Measurements from ENCODE around the gene LKAAEAR1. TPM values are rescaled to one million over a fixed set of nuclear protein-coding genes. Genes with fewer than 3 reads are reported as not detected.

Gene LKAAEAR1
- total and polyA plus RNA-seq, 2 of the 13 experiments (the other 11 are each of a cell fraction or from before 2014, with no cell fraction given), result not detected

GRCh38 chr20:64039293-64040160 lies 44.7 kb downstream of the LKAAEAR1 start (continued):
- TF ChIP-seq, protein P1, sequence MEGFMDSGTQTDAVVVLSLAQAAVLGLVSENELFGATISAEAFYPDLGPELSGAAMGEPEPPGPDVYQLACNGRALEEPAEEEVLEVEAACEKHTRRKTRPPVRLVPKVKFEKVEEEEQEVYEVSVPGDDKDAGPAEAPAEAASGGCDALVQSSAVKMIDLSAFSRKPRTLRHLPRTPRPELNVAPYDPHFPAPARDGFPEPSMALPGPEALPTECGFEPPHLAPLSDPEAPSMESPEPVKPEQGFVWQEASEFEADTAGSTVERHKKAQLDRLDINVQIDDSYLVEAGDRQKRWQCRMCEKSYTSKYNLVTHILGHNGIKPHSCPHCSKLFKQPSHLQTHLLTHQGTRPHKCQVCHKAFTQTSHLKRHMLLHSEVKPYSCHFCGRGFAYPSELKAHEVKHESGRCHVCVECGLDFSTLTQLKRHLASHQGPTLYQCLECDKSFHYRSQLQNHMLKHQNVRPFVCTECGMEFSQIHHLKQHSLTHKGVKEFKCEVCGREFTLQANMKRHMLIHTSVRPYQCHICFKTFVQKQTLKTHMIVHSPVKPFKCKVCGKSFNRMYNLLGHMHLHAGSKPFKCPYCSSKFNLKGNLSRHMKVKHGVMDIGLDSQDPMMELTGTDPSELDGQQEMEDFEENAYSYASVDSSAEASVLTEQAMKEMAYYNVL (CRISPR knock-in tag; IDR thresholded peaks at IDR 0.05; ENCODE audit: borderline replicate concordance), result 0 out of 2 replicates have a peak, but pooled peaks have one; percentile 38
- TF ChIP-seq ZNF766 (CRISPR knock-in tag; IDR thresholded peaks at IDR 0.05; ENCODE audit: borderline replicate concordance) (no peak), ZNF660 (CRISPR knock-in tag; IDR thresholded peaks at IDR 0.05; ENCODE audit: borderline replicate concordance, low read depth) (no peak), ZBTB7A (CRISPR knock-in tag; IDR thresholded peaks at IDR 0.05) (no peak; the same call in 1 of the 2 replicates), KDM4B (CRISPR knock-in tag; IDR thresholded peaks at IDR 0.05) (no peak), DNMT3B (CRISPR knock-in tag; conservative IDR thresholded peaks at IDR 0.05) (no peak), HOXA9 (CRISPR knock-in tag; IDR thresholded peaks at IDR 0.05; ENCODE audit: borderline replicate concordance) (no peak), SNRNP70 (IDR thresholded peaks at IDR 0.05; ENCODE audit: low read depth, low read length) (no peak), ZNF589 (CRISPR knock-in tag; conservative IDR thresholded peaks at IDR 0.05) (no peak), MYC (CRISPR knock-in tag; IDR thresholded peaks at IDR 0.05; ENCODE audit: borderline replicate concordance) (peak; percentile 31; the same call in 1 of the 2 replicates), FOXA1 (IDR thresholded peaks at IDR 0.05) (no peak), FOXA1 (CRISPR knock-in tag; IDR thresholded peaks at IDR 0.05) (no peak), RNF219 (CRISPR knock-in tag; IDR thresholded peaks at IDR 0.05) (no peak), ZFP62 (CRISPR knock-in tag; IDR thresholded peaks at IDR 0.05) (no peak)
- TF ChIP-seq, protein P2, sequence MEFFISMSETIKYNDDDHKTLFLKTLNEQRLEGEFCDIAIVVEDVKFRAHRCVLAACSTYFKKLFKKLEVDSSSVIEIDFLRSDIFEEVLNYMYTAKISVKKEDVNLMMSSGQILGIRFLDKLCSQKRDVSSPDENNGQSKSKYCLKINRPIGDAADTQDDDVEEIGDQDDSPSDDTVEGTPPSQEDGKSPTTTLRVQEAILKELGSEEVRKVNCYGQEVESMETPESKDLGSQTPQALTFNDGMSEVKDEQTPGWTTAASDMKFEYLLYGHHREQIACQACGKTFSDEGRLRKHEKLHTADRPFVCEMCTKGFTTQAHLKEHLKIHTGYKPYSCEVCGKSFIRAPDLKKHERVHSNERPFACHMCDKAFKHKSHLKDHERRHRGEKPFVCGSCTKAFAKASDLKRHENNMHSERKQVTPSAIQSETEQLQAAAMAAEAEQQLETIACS (CRISPR knock-in tag; IDR thresholded peaks at IDR 0.05), result no peak
- TF ChIP-seq, protein P3, sequence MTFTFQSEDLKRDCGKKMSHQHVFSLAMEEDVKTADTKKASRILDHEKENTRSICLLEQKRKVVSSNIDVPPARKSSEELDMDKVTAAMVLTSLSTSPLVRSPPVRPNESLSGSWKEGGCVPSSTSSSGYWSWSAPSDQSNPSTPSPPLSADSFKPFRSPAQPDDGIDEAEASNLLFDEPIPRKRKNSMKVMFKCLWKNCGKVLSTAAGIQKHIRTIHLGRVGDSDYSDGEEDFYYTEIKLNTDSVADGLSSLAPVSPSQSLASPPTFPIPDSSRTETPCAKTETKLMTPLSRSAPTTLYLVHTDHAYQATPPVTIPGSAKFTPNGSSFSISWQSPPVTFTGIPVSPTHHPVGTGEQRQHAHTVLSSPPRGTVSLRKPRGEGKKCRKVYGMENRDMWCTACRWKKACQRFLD (CRISPR knock-in tag; IDR thresholded peaks at IDR 0.05; ENCODE audit: borderline replicate concordance), result no peak
- TF ChIP-seq, protein P4, sequence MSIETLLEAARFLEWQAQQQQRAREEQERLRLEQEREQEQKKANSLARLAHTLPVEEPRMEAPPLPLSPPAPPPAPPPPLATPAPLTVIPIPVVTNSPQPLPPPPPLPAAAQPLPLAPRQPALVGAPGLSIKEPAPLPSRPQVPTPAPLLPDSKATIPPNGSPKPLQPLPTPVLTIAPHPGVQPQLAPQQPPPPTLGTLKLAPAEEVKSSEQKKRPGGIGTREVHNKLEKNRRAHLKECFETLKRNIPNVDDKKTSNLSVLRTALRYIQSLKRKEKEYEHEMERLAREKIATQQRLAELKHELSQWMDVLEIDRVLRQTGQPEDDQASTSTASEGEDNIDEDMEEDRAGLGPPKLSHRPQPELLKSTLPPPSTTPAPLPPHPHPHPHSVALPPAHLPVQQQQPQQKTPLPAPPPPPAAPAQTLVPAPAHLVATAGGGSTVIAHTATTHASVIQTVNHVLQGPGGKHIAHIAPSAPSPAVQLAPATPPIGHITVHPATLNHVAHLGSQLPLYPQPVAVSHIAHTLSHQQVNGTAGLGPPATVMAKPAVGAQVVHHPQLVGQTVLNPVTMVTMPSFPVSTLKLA (IDR thresholded peaks at IDR 0.05), result no peak
- TF ChIP-seq, protein P5, sequence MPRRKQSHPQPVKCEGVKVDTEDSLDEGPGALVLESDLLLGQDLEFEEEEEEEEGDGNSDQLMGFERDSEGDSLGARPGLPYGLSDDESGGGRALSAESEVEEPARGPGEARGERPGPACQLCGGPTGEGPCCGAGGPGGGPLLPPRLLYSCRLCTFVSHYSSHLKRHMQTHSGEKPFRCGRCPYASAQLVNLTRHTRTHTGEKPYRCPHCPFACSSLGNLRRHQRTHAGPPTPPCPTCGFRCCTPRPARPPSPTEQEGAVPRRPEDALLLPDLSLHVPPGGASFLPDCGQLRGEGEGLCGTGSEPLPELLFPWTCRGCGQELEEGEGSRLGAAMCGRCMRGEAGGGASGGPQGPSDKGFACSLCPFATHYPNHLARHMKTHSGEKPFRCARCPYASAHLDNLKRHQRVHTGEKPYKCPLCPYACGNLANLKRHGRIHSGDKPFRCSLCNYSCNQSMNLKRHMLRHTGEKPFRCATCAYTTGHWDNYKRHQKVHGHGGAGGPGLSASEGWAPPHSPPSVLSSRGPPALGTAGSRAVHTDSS (CRISPR knock-in tag; conservative IDR thresholded peaks at IDR 0.05), result no peak

Measured in HepG2 (cell line).